HCT116 (cell line): Measurements from ENCODE around the gene STPG2. TPM values are rescaled to one million over a fixed set of nuclear protein-coding genes. Genes with fewer than 3 reads are reported as not detected.

Source experiments
- ATAC-seq: fragments of 200-7000 bp; cut with Tn5 transposase; 2 replicates; pipeline ENCODE4 v1.9.1; 2020; ENCODE audit warnings: mild to moderate bottlenecking, moderate library complexity
- BruUV-seq: library from RNA; stranded (reverse); fragments of 400-500 nt; replicated peaks from 2 replicates; lab custom pipeline; 2021; lab: Mats Ljungman, UMichigan
- CTCF ChIA-PET: fragments of 300-600 bp; sonication (Branson Sonifier 250); formaldehyde crosslinking; loops from one replicate; lab custom pipeline; 2021; ENCODE audit warnings: antibody characterized with exemption; lab: Charles Lee
- POLR2A ChIA-PET: fragments of 300-600, 350-600 bp; sonication (Branson Sonifier 250); formaldehyde crosslinking; loops from one replicate; lab custom pipeline; 2021; ENCODE audit warnings: antibody characterized with exemption; lab: Charles Lee
- RAD21 ChIA-PET, 2 experiments: fragments of 300-600 bp; sonication (Branson Sonifier 250); formaldehyde crosslinking; loops; one replicate each; lab custom pipeline; 2023; ENCODE audit warnings: low total read pairs in 2 of 2; ENCODE audit not compliant: uncharacterized antibody in 2 of 2, unreplicated experiment in 2 of 2, low non-redundant PET in 1 of 2; lab: Charles Lee
- DNase-seq: peaks from one replicate; pipeline ENCODE4 v3.0.0-alpha.2; 2010; ENCODE audit warnings: low read depth, low spot score
- H2AFZ ChIP-seq: fragments of 200-600 bp; shearing (Covaris generic), sonication (generic); 2 replicates; pipeline ENCODE4 v1.6.1; 2017; ENCODE audit warnings: low read depth, mixed run types, mixed read lengths, antibody characterized with exemption, low read length; ENCODE audit not compliant: poor library complexity, severe bottlenecking
- H3K27ac ChIP-seq: 2 replicates; pipeline ENCODE4 v1.5.1; 2012; ENCODE audit warnings: low read depth, low read length
- H3K27me3 ChIP-seq: fragments of 200-600 bp; sonication (generic); 2 replicates; pipeline ENCODE4 v1.6.1; 2016; ENCODE audit warnings: mixed run types, low read length, mixed read lengths; ENCODE audit not compliant: insufficient read depth
- H3K36me3 ChIP-seq, 2 experiments: fragments of 200-500 bp in 1 of 2; fragments of 200-600 bp in 1 of 2; sonication (Bioruptor generic) in 1 of 2; sonication (generic) in 1 of 2; 2 replicates each; pipeline versions ENCODE4 v1.5.1 to v1.6.1; 2014 to 2016; ENCODE audit warnings: low read length in 2 of 2, inconsistent platforms in 1 of 2, mixed read lengths in 1 of 2, mixed run types in 1 of 2; ENCODE audit not compliant: insufficient read depth in 2 of 2, control insufficient read depth in 1 of 2
- H3K4me1 ChIP-seq, 2 experiments: fragments of 200-600 bp in 1 of 2; sonication (generic) in 1 of 2; 2 replicates each; pipeline versions ENCODE4 v1.5.1 to v1.6.1; 2012 to 2017; ENCODE audit warnings: low read length in 2 of 2, inconsistent platforms in 1 of 2, mild to moderate bottlenecking in 1 of 2, mixed read lengths in 1 of 2, mixed run types in 1 of 2, moderate library complexity in 1 of 2; ENCODE audit not compliant: insufficient read depth in 2 of 2, control insufficient read depth in 1 of 2
- H3K4me2 ChIP-seq: fragments of 200-600 bp; sonication (generic); 2 replicates; pipeline ENCODE4 v1.6.1; 2017; ENCODE audit warnings: mixed run types, low read length, mixed read lengths
- H3K4me3 ChIP-seq, 2 experiments: fragments of 200-600 bp in 1 of 2; sonication (generic) in 1 of 2; replicated peaks in 1 of 2; 2 replicates each; pipeline ENCODE4 v1.5.1; 2011 to 2016; ENCODE audit warnings: low read length in 2 of 2, control low read depth in 1 of 2, low read depth in 1 of 2, mild to moderate bottlenecking in 1 of 2, mixed read lengths in 1 of 2, mixed run types in 1 of 2
- H3K79me2 ChIP-seq: fragments of 200-600 bp; sonication (generic); 2 replicates; pipeline ENCODE4 v1.6.1; 2017; ENCODE audit warnings: mild to moderate bottlenecking, mixed run types, low read length, moderate library complexity, mixed read lengths; ENCODE audit not compliant: insufficient read depth
- H3K9ac ChIP-seq: fragments of 200-600 bp; sonication (generic); 2 replicates; pipeline ENCODE4 v1.6.1; 2016; ENCODE audit warnings: low read length, mixed read lengths
- H3K9me2 ChIP-seq: fragments of 200-600 bp; sonication (generic), shearing (Covaris generic); 2 replicates; pipeline ENCODE4 v1.6.1; 2017; ENCODE audit warnings: mixed run types, mild to moderate bottlenecking, moderate library complexity; ENCODE audit not compliant: insufficient read depth
- H3K9me3 ChIP-seq, 2 experiments: fragments of 200-500 bp in 1 of 2; fragments of 200-600 bp in 1 of 2; sonication (Bioruptor generic) in 1 of 2; sonication (generic) in 1 of 2; 2 replicates each; pipeline ENCODE4 v1.6.1; 2014 to 2017; ENCODE audit warnings: low read length in 2 of 2, mixed read lengths in 2 of 2, inconsistent platforms in 1 of 2, low read depth in 1 of 2, mild to moderate bottlenecking in 1 of 2, mixed run types in 1 of 2, moderate library complexity in 1 of 2; ENCODE audit not compliant: control insufficient read depth in 1 of 2, insufficient read depth in 1 of 2
- H4K20me1 ChIP-seq: fragments of 200-600 bp; sonication (generic), shearing (Covaris generic); 2 replicates; pipeline ENCODE4 v1.6.1; 2017; ENCODE audit warnings: mixed run types, mild to moderate bottlenecking, moderate library complexity; ENCODE audit not compliant: insufficient read depth
- ATF3 ChIP-seq: IDR thresholded peaks from 2 replicates; pipeline ENCODE4 v1.6.1; 2012
- CEBPB ChIP-seq: IDR thresholded peaks from 2 replicates; pipeline ENCODE4 v1.6.1; 2012; ENCODE audit warnings: low read depth
- EZH2 ChIP-seq: fragments of 200-600 bp; sonication (generic); IDR thresholded peaks from 2 replicates; pipeline ENCODE4 v1.6.1; 2017; ENCODE audit warnings: antibody characterized with exemption, mixed run types
- EZH2phosphoT487 ChIP-seq: fragments of 200-600 bp; IDR thresholded peaks from 2 replicates; pipeline ENCODE4 v1.6.1; 2018; ENCODE audit warnings: antibody characterized with exemption, borderline replicate concordance
- FOSL1 ChIP-seq: IDR thresholded peaks from 2 replicates; pipeline ENCODE4 v1.6.1; 2012; ENCODE audit warnings: low read depth
- JUND ChIP-seq: IDR thresholded peaks from 2 replicates; pipeline ENCODE4 v1.6.1; 2012
- MAX ChIP-seq: IDR thresholded peaks from 2 replicates; pipeline ENCODE4 v1.6.1; 2012
- POLR2A ChIP-seq: IDR thresholded peaks from 2 replicates; pipeline ENCODE4 v1.7.0; 2011; ENCODE audit warnings: borderline replicate concordance; ENCODE audit not compliant: insufficient read depth, insufficient read length; ENCODE audit errors: extremely low read depth
- SP1 ChIP-seq: IDR thresholded peaks from 2 replicates; pipeline ENCODE4 v1.6.1; 2012; ENCODE audit warnings: low read depth
- TCF7L2 ChIP-seq: IDR thresholded peaks from 2 replicates; pipeline ENCODE4 v1.7.0; 2011; ENCODE audit warnings: borderline replicate concordance, inconsistent platforms; ENCODE audit not compliant: insufficient read depth, insufficient read length; ENCODE audit errors: extremely low read depth
- ZBTB33 ChIP-seq: IDR thresholded peaks from 2 replicates; pipeline ENCODE4 v1.6.1; 2011; ENCODE audit warnings: mild to moderate bottlenecking, low read length, moderate library complexity; ENCODE audit not compliant: insufficient replicate concordance; ENCODE audit errors: extremely low read depth
- ZNF274 ChIP-seq: fragments of 200-500 bp; sonication (Bioruptor generic); IDR thresholded peaks from 2 replicates; pipeline ENCODE4 v1.6.1; 2014; ENCODE audit warnings: mild to moderate bottlenecking, low read depth, low read length, inconsistent platforms
- intact Hi-C: fragments of 100-400 bp; cut with micrococcal nuclease; formaldehyde crosslinking; loops from 2 replicates; pipeline ENCODE4 v1.10.0; 2022
- total RNA-seq: library from RNA; stranded (reverse); gene quantifications from one replicate; pipeline ENCODE4 v1.2.1, GENCODE V29; 2021; ENCODE audit not compliant: unreplicated experiment

The STPG2 gene
- total RNA-seq, 1 experiment from 2014 or later, result not detected

GRCh38 chr4:97761445-97762114, 381.7 kb downstream of the STPG2 start:
- no peak overlapping the region for H3K4me2 ChIP-seq
- H3K79me2 ChIP-seq, result no peaks in the 10 kb centered on the region
- no peak overlapping the region for H3K4me3 ChIP-seq
- H3K36me3 ChIP-seq, result no peaks in the 10 kb centered on the region
- H2AFZ ChIP-seq, result no peak overlapping the region
- TF ChIP-seq JUND, result no peak
- no peak for TF ChIP-seq CEBPB
- no peak for TF ChIP-seq MAX
- TF ChIP-seq ZNF274, result no peak
- TF ChIP-seq EZH2, result no peak
- no peak for TF ChIP-seq POLR2A
- no peak for TF ChIP-seq ATF3
- TF ChIP-seq EZH2phosphoT487, result no peak
- TF ChIP-seq FOSL1, result no peak
- TF ChIP-seq, all 23 proteins: peak for 0
- DNase-seq, result no peak
- no peaks in the 10 kb centered on the region for H4K20me1 ChIP-seq
- no peak for ATAC-seq
- CTCF ChIA-PET, result no interaction called here
- RAD21 ChIA-PET, result no interaction called here
- BruUV-seq, result no TSS peak
- H3K9me3 ChIP-seq, result no peaks in the 10 kb centered on the region
- POLR2A ChIA-PET, result no interaction called here
- H3K9me2 ChIP-seq, result no peaks in the 10 kb centered on the region
- intact Hi-C loops, result no loop called here
- H3K9ac ChIP-seq, result no peak overlapping the region
- H3K27me3 ChIP-seq, result no peaks in the 10 kb centered on the region
- no peaks in the 10 kb centered on the region for H3K4me1 ChIP-seq
- H3K27ac ChIP-seq, result no peak overlapping the region

GRCh38 chr4:97759785-97760184, 383.5 kb downstream of the STPG2 start:
- H3K27me3 ChIP-seq, result no peaks in the 10 kb centered on the region
- intact Hi-C loops, result no loop called here
- ChIA-PET RAD21 (no interaction called here), POLR2A (no interaction called here), CTCF (no interaction called here)
- H3K79me2 ChIP-seq, result no peaks in the 10 kb centered on the region
- H4K20me1 ChIP-seq, result no peaks in the 10 kb centered on the region
- no peaks in the 10 kb centered on the region for H3K9me2 ChIP-seq
- DNase-seq (no peak), ATAC-seq (no peak)
- TF ChIP-seq ATF3, result no peak
- no peak for TF ChIP-seq SP1
- TF ChIP-seq MAX, result no peak
- no peak for TF ChIP-seq ZBTB33
- TF ChIP-seq EZH2phosphoT487, result no peak
- no peak for TF ChIP-seq EZH2
- no peak for TF ChIP-seq JUND
- TF ChIP-seq TCF7L2, result no peak
- no peak for TF ChIP-seq FOSL1
- no peak for TF ChIP-seq CEBPB
- H3K9me3 ChIP-seq, result no peaks in the 10 kb centered on the region
- no peak overlapping the region for H3K27ac ChIP-seq
- no peaks in the 10 kb centered on the region for H3K36me3 ChIP-seq
- no peak overlapping the region for H3K4me3 ChIP-seq
- BruUV-seq, result no TSS peak
- no peaks in the 10 kb centered on the region for H3K4me1 ChIP-seq
- H2AFZ ChIP-seq, result no peak overlapping the region
- H3K9ac ChIP-seq, result no peak overlapping the region
- H3K4me2 ChIP-seq, result no peak overlapping the region
